Measurements from ENCODE around the gene ZNF689.
A peak's percentile ranks its signal among the peaks of the same experiment; 100 is the strongest.

ZNF689 gene

DNA sequence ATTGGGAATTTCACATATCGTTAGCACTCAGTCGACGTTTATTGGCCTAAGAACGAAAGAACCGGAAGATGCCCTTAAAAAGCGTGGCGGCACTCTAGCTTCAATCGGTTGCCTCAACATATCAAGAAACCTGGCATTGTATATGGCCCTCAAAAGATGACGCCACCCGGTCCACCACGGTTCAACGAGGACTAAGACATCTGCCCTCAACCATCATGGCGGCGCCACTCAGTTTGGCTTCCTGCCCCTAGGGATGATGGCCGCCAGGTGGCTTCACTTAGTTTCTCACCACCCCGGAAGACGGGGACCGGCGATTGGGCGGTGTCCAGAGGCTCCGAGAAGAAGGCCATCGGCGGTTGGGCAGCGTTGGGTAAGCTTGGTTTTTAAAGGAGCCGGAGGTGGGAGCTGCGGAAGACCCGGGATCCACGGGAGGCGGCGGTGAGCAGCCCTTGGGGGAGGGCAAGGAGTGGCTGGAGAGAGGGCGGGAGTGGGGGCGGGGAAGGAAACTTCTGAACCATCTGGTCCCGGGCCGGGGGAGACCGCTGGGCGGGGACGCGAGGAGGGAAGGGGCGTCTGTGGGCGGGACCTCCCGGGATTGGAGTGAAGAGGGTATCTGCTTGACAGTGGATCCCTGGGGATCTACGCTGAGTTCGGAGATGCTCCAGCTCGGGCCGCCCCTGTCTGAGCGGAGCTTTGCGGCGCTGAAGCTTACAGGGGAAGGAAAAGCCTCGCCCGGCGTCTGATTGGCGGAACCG lies 40.4 kb upstream of the ZNF689 start, which contains the start of gene PRR14 (continued):
- TF ChIP-seq ZNF555 (tag by site-specific recombination; conservative IDR thresholded peaks at IDR 0.05) (no peak), ZSCAN16 (tag by site-specific recombination; IDR thresholded peaks at IDR 0.05) (no peak), ZFP41 (tag by site-specific recombination; IDR thresholded peaks at IDR 0.05; ENCODE audit: borderline replicate concordance) (no peak), SP2 (tag by site-specific recombination; IDR thresholded peaks at IDR 0.05) (peak; percentile 99), EGR2 (tag by site-specific recombination; IDR thresholded peaks at IDR 0.05; ENCODE audit: low read depth) (peak; percentile 98), ZNF394 (tag by site-specific recombination; IDR thresholded peaks at IDR 0.05; ENCODE audit: borderline replicate concordance) (peak; percentile 100), ZNF266 (tag by site-specific recombination; IDR thresholded peaks at IDR 0.05; ENCODE audit: low read depth) (no peak), ZNF658 (tag by site-specific recombination; IDR thresholded peaks at IDR 0.05) (no peak), ZSCAN30 (tag by site-specific recombination; IDR thresholded peaks at IDR 0.05) (no peak), WT1 (tag by site-specific recombination; IDR thresholded peaks at IDR 0.05) (no peak), ZNF211 (tag by site-specific recombination; IDR thresholded peaks at IDR 0.05; ENCODE audit: low read depth) (no peak), ZNF302 (tag by site-specific recombination; IDR thresholded peaks at IDR 0.05; ENCODE audit: low read depth) (no peak), ZNF112 (tag by site-specific recombination; IDR thresholded peaks at IDR 0.05) (no peak), ZNF521 (tag by site-specific recombination; IDR thresholded peaks at IDR 0.05) (no peak), ZNF544 (tag by site-specific recombination; IDR thresholded peaks at IDR 0.05) (no peak), ZNF214 (tag by site-specific recombination; IDR thresholded peaks at IDR 0.05; ENCODE audit: borderline replicate concordance) (no peak), SP3 (tag by site-specific recombination; IDR thresholded peaks at IDR 0.05) (peak; percentile 100), ZBTB17 (tag by site-specific recombination; IDR thresholded peaks at IDR 0.05) (peak; percentile 99), ZNF146 (tag by site-specific recombination; IDR thresholded peaks at IDR 0.05) (no peak; the same call in none of the 2 replicates), GFI1B (tag by site-specific recombination; IDR thresholded peaks at IDR 0.05) (no peak), MYNN (tag by site-specific recombination; IDR thresholded peaks at IDR 0.05; ENCODE audit: borderline replicate concordance) (no peak), FEZF1 (tag by site-specific recombination; IDR thresholded peaks at IDR 0.05) (peak; percentile 58; the same call in 1 of the 2 replicates)
- TF ChIP-seq, protein P1, sequence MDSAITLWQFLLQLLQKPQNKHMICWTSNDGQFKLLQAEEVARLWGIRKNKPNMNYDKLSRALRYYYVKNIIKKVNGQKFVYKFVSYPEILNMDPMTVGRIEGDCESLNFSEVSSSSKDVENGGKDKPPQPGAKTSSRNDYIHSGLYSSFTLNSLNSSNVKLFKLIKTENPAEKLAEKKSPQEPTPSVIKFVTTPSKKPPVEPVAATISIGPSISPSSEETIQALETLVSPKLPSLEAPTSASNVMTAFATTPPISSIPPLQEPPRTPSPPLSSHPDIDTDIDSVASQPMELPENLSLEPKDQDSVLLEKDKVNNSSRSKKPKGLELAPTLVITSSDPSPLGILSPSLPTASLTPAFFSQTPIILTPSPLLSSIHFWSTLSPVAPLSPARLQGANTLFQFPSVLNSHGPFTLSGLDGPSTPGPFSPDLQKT (IDR thresholded peaks at IDR 0.05; ENCODE audit: borderline replicate concordance, low read depth, low read length) = no peak
- TF ChIP-seq, protein P2, sequence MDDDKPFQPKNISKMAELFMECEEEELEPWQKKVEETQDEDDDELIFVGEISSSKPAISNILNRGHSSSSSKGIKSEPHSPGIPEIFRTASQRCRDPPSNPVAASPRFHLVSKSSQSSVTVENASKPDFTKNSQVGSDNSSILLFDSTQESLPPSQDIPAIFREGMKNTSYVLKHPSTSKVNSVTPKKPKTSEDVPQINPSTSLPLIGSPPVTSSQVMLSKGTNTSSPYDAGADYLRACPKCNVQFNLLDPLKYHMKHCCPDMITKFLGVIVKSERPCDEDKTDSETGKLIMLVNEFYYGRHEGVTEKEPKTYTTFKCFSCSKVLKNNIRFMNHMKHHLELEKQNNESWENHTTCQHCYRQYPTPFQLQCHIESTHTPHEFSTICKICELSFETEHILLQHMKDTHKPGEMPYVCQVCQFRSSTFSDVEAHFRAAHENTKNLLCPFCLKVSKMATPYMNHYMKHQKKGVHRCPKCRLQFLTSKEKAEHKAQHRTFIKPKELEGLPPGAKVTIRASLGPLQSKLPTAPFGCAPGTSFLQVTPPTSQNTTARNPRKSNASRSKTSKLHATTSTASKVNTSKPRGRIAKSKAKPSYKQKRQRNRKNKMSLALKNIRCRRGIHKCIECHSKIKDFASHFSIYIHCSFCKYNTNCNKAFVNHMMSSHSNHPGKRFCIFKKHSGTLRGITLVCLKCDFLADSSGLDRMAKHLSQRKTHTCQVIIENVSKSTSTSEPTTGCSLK (tag by site-specific recombination; IDR thresholded peaks at IDR 0.05) = no peak
- TF ChIP-seq, protein P3, sequence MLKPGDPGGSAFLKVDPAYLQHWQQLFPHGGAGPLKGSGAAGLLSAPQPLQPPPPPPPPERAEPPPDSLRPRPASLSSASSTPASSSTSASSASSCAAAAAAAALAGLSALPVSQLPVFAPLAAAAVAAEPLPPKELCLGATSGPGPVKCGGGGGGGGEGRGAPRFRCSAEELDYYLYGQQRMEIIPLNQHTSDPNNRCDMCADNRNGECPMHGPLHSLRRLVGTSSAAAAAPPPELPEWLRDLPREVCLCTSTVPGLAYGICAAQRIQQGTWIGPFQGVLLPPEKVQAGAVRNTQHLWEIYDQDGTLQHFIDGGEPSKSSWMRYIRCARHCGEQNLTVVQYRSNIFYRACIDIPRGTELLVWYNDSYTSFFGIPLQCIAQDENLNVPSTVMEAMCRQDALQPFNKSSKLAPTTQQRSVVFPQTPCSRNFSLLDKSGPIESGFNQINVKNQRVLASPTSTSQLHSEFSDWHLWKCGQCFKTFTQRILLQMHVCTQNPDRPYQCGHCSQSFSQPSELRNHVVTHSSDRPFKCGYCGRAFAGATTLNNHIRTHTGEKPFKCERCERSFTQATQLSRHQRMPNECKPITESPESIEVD (tag by site-specific recombination; IDR thresholded peaks at IDR 0.05) = no peak
- TF ChIP-seq, protein P4, sequence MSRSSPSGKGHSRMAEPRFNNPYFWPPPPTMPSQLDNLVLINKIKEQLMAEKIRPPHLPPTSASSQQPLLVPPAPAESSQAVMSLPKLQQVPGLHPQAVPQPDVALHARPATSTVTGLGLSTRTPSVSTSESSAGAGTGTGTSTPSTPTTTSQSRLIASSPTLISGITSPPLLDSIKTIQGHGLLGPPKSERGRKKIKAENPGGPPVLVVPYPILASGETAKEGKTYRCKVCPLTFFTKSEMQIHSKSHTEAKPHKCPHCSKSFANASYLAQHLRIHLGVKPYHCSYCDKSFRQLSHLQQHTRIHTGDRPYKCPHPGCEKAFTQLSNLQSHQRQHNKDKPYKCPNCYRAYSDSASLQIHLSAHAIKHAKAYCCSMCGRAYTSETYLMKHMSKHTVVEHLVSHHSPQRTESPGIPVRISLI (tag by site-specific recombination; IDR thresholded peaks at IDR 0.05) = peak; percentile 96
- TF ChIP-seq, protein P5, sequence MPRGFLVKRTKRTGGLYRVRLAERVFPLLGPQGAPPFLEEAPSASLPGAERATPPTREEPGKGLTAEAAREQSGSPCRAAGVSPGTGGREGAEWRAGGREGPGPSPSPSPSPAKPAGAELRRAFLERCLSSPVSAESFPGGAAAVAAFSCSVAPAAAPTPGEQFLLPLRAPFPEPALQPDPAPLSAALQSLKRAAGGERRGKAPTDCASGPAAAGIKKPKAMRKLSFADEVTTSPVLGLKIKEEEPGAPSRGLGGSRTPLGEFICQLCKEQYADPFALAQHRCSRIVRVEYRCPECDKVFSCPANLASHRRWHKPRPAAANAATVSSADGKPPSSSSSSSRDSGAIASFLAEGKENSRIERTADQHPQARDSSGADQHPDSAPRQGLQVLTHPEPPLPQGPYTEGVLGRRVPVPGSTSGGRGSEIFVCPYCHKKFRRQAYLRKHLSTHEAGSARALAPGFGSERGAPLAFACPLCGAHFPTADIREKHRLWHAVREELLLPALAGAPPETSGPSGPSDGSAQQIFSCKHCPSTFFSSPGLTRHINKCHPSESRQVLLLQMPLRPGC (tag by site-specific recombination; IDR thresholded peaks at IDR 0.05) = peak; percentile 71; the same call in 1 of the 2 replicates
- TF ChIP-seq, protein P6, sequence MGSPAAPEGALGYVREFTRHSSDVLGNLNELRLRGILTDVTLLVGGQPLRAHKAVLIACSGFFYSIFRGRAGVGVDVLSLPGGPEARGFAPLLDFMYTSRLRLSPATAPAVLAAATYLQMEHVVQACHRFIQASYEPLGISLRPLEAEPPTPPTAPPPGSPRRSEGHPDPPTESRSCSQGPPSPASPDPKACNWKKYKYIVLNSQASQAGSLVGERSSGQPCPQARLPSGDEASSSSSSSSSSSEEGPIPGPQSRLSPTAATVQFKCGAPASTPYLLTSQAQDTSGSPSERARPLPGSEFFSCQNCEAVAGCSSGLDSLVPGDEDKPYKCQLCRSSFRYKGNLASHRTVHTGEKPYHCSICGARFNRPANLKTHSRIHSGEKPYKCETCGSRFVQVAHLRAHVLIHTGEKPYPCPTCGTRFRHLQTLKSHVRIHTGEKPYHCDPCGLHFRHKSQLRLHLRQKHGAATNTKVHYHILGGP (tag by site-specific recombination; IDR thresholded peaks at IDR 0.05) = no peak
- TF ChIP-seq, protein P7, sequence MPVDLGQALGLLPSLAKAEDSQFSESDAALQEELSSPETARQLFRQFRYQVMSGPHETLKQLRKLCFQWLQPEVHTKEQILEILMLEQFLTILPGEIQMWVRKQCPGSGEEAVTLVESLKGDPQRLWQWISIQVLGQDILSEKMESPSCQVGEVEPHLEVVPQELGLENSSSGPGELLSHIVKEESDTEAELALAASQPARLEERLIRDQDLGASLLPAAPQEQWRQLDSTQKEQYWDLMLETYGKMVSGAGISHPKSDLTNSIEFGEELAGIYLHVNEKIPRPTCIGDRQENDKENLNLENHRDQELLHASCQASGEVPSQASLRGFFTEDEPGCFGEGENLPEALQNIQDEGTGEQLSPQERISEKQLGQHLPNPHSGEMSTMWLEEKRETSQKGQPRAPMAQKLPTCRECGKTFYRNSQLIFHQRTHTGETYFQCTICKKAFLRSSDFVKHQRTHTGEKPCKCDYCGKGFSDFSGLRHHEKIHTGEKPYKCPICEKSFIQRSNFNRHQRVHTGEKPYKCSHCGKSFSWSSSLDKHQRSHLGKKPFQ (tag by site-specific recombination; IDR thresholded peaks at IDR 0.05) = peak; percentile 99

All from HEK293 (cell line).